NCI-H510A treated with DMSO at 0.1 percent for 48 hours (cell line): ENCODE data around the gene LIN52.

Source experiments
- DNase-seq: peaks from one replicate; lab custom pipeline; 2025; lab: John Stamatoyannopoulos, UW

LIN52 gene

GRCh38 chr14:74084277-74085046 is at the start of gene LIN52, which contains the start of gene ALDH6A1:
Gene LIN52, plus strand, starts transcription at chr14:74084956. Its CDS starts 19 bp downstream, at chr14:74084975.
Gene ALDH6A1, minus strand, starts transcription at chr14:74084453. Its CDS starts 59 bp downstream, at chr14:74084394.
- DNase-seq: peak; percentile 100

- no peak for DNase-seq
Measured at GRCh38 chr14:74035556-74035955, 49.2 kb upstream of the LIN52 start.

- peak; percentile 90 for DNase-seq
Measured at GRCh38 chr14:74038020-74038859, 46.5 kb upstream of the LIN52 start.

- no peak for DNase-seq
Measured at GRCh38 chr14:74042296-74042695, 42.5 kb upstream of the LIN52 start.

- DNase-seq: no peak
Measured at GRCh38 chr14:74045522-74045921, 39.2 kb upstream of the LIN52 start.

GRCh38 chr14:74048281-74048680 is 36.5 kb upstream of the LIN52 start:
- DNase-seq: no peak

- DNase-seq: no peak
Measured at GRCh38 chr14:74049876-74050495, 34.8 kb upstream of the LIN52 start.

GRCh38 chr14:74062809-74063150 is 22.0 kb upstream of the LIN52 start:
- DNase-seq: no peak

GRCh38 chr14:74064426-74064825 is 20.3 kb upstream of the LIN52 start:
- DNase-seq: no peak

- DNase-seq: no peak
Measured at GRCh38 chr14:74064883-74065282, 19.9 kb upstream of the LIN52 start.

- no peak for DNase-seq
Measured at GRCh38 chr14:74065746-74066575, 18.8 kb upstream of the LIN52 start.

- DNase-seq: no peak
Measured at GRCh38 chr14:74077401-74077800, 7.4 kb upstream of the LIN52 start.

- DNase-seq: no peak
Measured at GRCh38 chr14:74080820-74081460, 3.8 kb upstream of the LIN52 start.

GRCh38 chr14:74081491-74081890 is 3.3 kb upstream of the LIN52 start:
- no peak for DNase-seq

- no peak for DNase-seq
Measured at GRCh38 chr14:74083161-74083560, 1.6 kb upstream of the LIN52 start.

- no peak for DNase-seq
Measured at GRCh38 chr14:74083784-74084276, 926 bp upstream of the LIN52 start.

- no peak for DNase-seq
Measured at GRCh38 chr14:74085047-74085637, 386 bp downstream of the LIN52 start.

- no peak for DNase-seq
Measured at GRCh38 chr14:74085828-74086227, 1.1 kb downstream of the LIN52 start.

GRCh38 chr14:74089251-74090020 is 4.7 kb downstream of the LIN52 start:
- no peak for DNase-seq

GRCh38 chr14:74105381-74105780 is 20.6 kb downstream of the LIN52 start:
- no peak for DNase-seq
